ENCODE data around the gene SYNDIG1.

SYNDIG1 gene

GRCh38 chr20:24672181-24672880, 202.9 kb downstream of the SYNDIG1 start:
- no peak for DNase-seq (ENCODE audit: low read depth in 1 of 2, low spot score in 1 of 2)

GRCh38 chr20:24672886-24673677, 203.7 kb downstream of the SYNDIG1 start:
- DNase-seq (ENCODE audit: low read depth in 1 of 2, low spot score in 1 of 2): no peak

- DNase-seq (ENCODE audit: low read depth in 1 of 2, low spot score in 1 of 2): no peak
Observed at GRCh38 chr20:24673678-24674570, 204.5 kb downstream of the SYNDIG1 start.

- DNase-seq (ENCODE audit: low read depth in 1 of 2, low spot score in 1 of 2): no peak
Observed at GRCh38 chr20:24674921-24675605, 205.6 kb downstream of the SYNDIG1 start.

GRCh38 chr20:24675651-24676352, 206.4 kb downstream of the SYNDIG1 start:
- DNase-seq (ENCODE audit: low read depth in 1 of 2, low spot score in 1 of 2): no peak

GRCh38 chr20:24676353-24676977, 207.0 kb downstream of the SYNDIG1 start:
- no peak for DNase-seq (ENCODE audit: low read depth in 1 of 2, low spot score in 1 of 2)

GRCh38 chr20:24676978-24677370, 207.5 kb downstream of the SYNDIG1 start:
- no peak for DNase-seq (ENCODE audit: low read depth in 1 of 2, low spot score in 1 of 2)

DNA sequence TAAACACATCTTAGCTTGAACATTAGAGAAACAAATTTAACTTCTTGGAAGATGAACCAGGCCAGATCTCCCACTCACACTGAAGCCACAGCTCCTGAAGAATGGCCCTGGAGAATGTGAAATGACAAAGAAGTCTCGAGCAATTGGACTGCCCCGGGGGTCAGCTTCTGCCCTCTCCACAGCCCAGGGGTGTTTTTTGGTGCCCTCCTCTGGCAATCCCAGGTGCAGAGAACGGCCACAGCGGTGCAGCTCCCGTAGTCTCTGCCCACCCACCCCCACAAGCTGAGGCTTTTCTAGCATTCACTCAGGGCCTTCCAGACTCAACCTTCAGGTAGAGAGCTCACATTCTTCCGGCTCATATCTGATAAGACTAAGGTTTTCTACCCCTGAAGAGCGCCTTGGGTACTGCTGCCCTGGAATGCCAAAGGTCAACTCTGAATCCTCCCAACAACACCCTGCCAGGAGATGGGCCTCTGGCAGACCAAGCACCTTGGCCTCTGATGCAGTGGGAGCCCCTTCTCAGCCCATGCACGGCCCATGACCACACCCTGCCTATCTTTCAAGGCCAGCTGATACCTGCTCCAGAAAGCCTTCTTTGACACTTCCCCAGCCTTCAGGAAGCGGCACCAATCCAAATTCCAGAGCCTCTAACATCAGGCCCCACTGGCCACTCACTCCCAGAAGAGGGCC, 208.3 kb downstream of the SYNDIG1 start:
- no peak for DNase-seq (ENCODE audit: low read depth in 1 of 2, low spot score in 1 of 2)

DNA sequence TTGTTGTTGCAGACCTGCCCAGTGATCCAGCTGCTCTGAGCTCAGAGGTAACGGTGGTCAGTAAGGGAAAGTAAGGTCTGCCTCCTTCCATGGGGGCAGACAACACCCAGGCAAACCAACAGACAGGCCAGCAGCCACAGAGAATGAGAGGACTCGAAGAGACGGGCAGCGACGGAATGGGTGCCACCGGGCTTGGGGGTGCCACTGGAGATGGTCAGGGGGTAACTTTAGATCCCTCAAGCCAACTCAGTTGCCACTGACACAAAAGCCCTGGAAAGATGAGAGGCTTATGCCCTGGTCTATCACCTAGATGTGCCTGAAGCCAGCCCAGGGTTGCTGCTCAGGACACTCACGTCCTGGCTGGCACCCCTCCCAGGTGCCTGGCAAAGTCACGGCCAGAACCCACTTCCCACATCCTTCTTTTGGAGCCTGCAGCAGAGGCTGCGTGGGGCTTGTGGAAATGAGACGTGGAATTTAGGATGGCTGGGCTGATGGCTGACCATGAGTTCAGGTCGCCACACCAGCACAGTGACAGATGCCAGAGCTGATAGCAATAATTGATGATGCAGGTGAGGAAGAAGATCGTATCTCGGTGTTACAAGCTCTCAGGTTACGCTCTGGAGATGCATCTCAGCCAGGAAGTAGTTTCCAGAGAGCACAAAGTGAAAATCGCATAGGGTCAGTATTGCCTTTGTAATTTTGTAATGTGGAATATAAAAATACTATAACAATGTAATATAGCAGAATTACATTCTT, 209.1 kb downstream of the SYNDIG1 start:
- no peak for DNase-seq (ENCODE audit: low read depth in 1 of 2, low spot score in 1 of 2)

GRCh38 chr20:24679448-24680047, 210.1 kb downstream of the SYNDIG1 start:
- no peak for DNase-seq (ENCODE audit: low read depth in 1 of 2, low spot score in 1 of 2)

GRCh38 chr20:24681634-24682495, 212.4 kb downstream of the SYNDIG1 start:
- DNase-seq (ENCODE audit: low read depth in 1 of 2, low spot score in 1 of 2): no peak

DNA sequence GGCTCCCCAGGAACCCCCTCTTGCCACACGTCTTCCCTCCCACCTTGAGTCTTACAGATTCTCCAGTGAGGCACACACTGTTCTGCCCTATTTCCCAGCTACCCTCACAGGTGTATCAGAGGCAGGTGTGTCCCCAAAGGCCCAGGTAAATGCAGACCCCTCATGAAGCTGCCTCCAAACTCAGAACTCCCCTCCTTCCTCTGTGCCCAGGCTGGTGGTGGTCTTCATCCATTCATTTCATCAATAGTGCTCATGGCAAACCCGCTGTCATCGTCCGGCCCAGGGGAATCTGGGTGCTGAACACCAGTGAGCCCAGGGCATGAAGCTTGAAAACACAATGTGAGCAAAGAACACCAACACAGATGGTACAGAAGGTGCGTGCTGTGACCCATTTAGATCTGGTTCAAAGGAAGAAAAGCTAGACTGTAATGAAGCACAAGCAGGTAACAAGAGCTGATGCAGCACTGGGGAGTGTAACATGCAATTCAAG, 213.1 kb downstream of the SYNDIG1 start:
- DNase-seq (ENCODE audit: low read depth in 1 of 2, low spot score in 1 of 2): no peak

DNA sequence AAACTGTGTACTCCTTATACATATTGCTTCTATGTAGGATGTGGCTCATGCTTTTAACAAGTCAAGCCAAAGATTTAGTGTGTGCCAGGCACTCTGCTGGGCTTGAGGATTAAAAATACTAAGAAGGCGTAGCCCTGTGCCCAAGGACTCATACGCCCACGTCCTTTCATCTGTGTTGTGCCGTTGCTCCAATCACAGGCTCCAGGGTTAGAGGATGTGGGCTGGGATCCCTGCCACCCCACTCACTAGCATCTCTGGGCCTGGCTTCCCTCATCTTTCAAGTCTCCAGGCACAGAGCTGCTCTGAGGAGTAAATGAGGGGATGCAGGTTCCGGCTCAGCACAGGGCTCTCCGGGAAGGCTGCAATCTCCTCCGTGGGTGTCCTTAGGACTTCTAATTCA, 214.2 kb downstream of the SYNDIG1 start:
- DNase-seq (ENCODE audit: low read depth in 1 of 2, low spot score in 1 of 2): no peak

DNA sequence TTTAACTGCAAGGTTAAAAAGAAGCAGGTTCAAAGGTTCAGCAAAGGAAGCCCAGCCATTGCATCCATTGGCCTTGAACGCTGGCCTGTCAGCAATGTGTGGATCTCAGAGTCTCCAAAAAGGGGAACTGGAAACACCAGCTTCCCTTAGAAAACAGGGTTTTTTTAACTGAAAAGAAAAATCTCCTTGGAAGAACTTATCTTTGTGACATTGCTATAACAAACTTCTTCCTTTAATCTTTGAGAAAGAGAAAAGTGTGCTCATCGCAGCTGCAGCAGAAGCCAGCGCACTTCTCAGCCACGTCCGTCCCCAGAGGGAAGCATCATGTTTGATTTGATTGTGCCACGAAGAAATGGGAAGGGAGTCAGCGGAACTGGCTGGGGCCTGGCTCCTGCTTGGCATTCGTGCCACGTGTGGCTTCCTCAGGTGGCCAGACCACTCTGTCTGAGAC, 215.0 kb downstream of the SYNDIG1 start:
- no peak for DNase-seq (ENCODE audit: low read depth in 1 of 2, low spot score in 1 of 2)

DNA sequence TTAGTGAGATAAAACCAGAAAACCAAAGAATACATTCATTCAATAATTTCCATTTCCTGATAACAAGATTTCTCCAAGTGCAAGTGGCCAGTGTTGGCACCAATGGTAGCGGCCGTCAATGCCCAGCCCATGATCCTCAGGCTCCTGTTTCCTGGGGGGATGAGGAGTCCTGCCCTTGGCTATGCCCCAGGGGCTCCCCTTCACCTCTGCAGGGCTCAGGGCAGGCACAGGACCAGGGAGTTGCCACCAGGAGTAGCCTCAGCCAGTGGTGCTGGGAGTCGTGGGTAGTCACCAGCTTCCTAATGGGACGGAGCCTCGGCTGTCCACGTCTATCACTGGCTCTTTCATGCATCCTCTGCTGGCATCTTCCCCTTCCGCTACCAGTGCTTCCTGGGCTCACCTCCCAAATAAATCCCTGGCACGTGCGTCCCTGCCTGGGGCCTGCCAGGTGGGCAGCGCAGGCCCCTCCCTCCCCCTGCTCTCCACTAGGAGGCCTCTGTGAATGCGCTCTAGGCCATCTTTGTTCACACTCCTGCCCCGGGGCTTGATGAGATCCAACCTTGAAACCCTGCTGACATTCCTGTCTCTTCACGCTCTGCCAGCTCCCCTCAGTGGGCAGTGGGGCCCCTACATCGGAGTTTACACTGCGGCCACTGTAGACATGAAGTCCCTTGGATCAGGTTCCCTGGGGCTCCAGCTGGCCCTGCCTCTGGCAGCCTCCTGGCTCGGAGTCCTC, 215.7 kb downstream of the SYNDIG1 start:
- no peak for DNase-seq (ENCODE audit: low read depth in 1 of 2, low spot score in 1 of 2)

DNA sequence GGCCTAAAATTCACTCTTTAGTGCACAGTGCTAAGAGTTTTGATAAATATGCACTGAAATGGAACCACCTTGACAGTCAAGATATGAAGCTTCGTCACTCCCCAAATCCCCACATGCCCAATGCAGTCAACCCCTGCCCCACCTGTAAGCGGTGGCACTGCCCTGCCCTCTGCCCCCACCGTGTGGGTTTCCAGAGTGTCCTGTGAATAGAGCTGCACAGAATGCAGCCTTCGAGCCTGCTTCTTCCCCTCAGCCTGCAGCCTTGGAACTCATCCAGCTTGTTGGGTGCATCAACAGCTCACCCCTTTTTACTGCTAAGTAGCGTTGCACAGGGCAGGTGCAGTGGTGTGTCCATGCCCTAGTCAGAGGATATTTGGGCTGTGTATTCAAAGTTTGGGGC, 216.3 kb downstream of the SYNDIG1 start:
- no peak for DNase-seq (ENCODE audit: low read depth in 1 of 2, low spot score in 1 of 2)

Data from stimulated activated CD4-positive, alpha-beta T cell treated with anti-CD3 and anti-CD28 coated beads, Interleukin-15, amount 100 ng/mL, for 1 hour (primary cell).